ENCODE data around the gene SLC39A9. TPM values are rescaled to one million over a fixed set of nuclear protein-coding genes. Genes with fewer than 3 reads are reported as not detected.

Gene SLC39A9
- total RNA-seq, 1 experiment from 2014 or later = 39.8 TPM

DNA sequence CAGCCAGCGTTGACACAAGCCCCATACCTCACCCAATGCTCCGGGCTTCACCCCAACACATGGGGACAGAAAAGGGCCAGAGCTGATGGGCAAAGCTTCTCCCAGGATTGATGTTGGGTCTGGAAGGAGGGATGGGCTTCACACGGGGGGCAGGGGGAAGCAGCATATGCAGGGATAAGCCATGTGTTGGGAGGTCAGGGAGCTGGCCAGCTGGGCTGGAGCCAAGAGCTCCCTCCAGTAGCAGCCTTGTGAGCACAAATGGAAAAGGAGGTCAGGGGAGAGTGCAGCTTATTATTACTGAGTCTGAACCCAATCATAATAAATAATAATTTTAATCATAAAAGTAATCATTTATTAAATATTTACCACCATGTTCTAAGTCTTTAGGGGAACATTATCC is 95.3 kb downstream of the SLC39A9 start:
- TF ChIP-seq, protein P1, sequence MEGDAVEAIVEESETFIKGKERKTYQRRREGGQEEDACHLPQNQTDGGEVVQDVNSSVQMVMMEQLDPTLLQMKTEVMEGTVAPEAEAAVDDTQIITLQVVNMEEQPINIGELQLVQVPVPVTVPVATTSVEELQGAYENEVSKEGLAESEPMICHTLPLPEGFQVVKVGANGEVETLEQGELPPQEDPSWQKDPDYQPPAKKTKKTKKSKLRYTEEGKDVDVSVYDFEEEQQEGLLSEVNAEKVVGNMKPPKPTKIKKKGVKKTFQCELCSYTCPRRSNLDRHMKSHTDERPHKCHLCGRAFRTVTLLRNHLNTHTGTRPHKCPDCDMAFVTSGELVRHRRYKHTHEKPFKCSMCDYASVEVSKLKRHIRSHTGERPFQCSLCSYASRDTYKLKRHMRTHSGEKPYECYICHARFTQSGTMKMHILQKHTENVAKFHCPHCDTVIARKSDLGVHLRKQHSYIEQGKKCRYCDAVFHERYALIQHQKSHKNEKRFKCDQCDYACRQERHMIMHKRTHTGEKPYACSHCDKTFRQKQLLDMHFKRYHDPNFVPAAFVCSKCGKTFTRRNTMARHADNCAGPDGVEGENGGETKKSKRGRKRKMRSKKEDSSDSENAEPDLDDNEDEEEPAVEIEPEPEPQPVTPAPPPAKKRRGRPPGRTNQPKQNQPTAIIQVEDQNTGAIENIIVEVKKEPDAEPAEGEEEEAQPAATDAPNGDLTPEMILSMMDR (conservative IDR thresholded peaks at IDR 0.05) = no peak
- no peak overlapping the region for H2BK120ac ChIP-seq (ENCODE audit: low read depth, low read length, poor library complexity, severe bottlenecking)
- H3K4me3 Mint-ChIP-seq = no peak overlapping the region
- H3K23ac ChIP-seq (ENCODE audit: insufficient read length, low read depth, low read length) = no peak overlapping the region
- DNase-seq = no peak
- H2AK5ac ChIP-seq (ENCODE audit: insufficient read length, low read length) = no peak overlapping the region
- H3K14ac ChIP-seq (ENCODE audit: insufficient read depth, low read length) = no peak overlapping the region
- no peak overlapping the region for H4K5ac ChIP-seq (ENCODE audit: insufficient read length, low read depth, low read length)
- H3K27me3 Mint-ChIP-seq (ENCODE audit: low read depth) = peaks cover 21% of the 10 kb centered on the region
- H3K4me1 Mint-ChIP-seq = no peaks in the 10 kb centered on the region; a peak in 1 of 4 replicates
- no peak overlapping the region for H2BK5ac ChIP-seq (ENCODE audit: insufficient read length, low read length)
- no peak overlapping the region for H2BK12ac ChIP-seq (ENCODE audit: insufficient read length, low read depth, low read length)
- H3T11ph ChIP-seq (ENCODE audit: low read length) = no peak overlapping the region
- H3K18ac ChIP-seq (ENCODE audit: insufficient read length, low read depth, low read length) = no peak overlapping the region
- H4K20me1 ChIP-seq (ENCODE audit: control insufficient read depth, insufficient read depth, insufficient read length) = no peaks in the 10 kb centered on the region
- H2BK20ac ChIP-seq (ENCODE audit: low read depth, low read length, poor library complexity, severe bottlenecking) = no peak overlapping the region
- no peaks in the 10 kb centered on the region for H3K36me3 Mint-ChIP-seq (ENCODE audit: insufficient read depth in 1 of 3, low read depth in 3 of 3)
- H3K4me2 ChIP-seq (ENCODE audit: insufficient read depth, insufficient read length, low read length) = no peak overlapping the region
- H3K4me1 ChIP-seq (ENCODE audit: insufficient read depth, low read length) = no peaks in the 10 kb centered on the region
- no peak overlapping the region for H4K91ac ChIP-seq (ENCODE audit: insufficient read length, low read depth, low read length)
- H3K56ac ChIP-seq (ENCODE audit: insufficient read length, low read depth, low read length) = no peak overlapping the region
- H3K27me3 ChIP-seq (ENCODE audit: insufficient read depth, low read length) = no peaks in the 10 kb centered on the region
- H4K8ac ChIP-seq (replicated peaks; ENCODE audit: insufficient read length, low read depth, low read length) = no peak overlapping the region
- H2AFZ ChIP-seq (ENCODE audit: low read length) = no peak overlapping the region
- no CpG with 5 or more reads among the region's 3 CpGs for WGBS (ENCODE audit: extremely low coverage, insufficient read length, low lambda C conversion rate)
- H3K9ac ChIP-seq (ENCODE audit: extremely low read depth, insufficient read length, low read length) = no peak overlapping the region
- no peak overlapping the region for H3K4ac ChIP-seq (ENCODE audit: low read depth, low read length)
- no peak overlapping the region for H2BK15ac ChIP-seq (ENCODE audit: low read depth, low read length)
- H3K23me2 ChIP-seq (ENCODE audit: insufficient read length, low read depth, low read length, poor library complexity, severe bottlenecking) = no peaks in the 10 kb centered on the region
- no peak overlapping the region for H3K27ac Mint-ChIP-seq
- H3K9me3 Mint-ChIP-seq = no peaks in the 10 kb centered on the region; a peak in 1 of 5 replicates
- no peak overlapping the region for H3K27ac ChIP-seq (ENCODE audit: insufficient read length, low read depth, low read length)
- no peaks in the 10 kb centered on the region for H3K79me1 ChIP-seq (ENCODE audit: insufficient read depth, low read depth, low read length, poor library complexity, severe bottlenecking)
- H3K79me2 ChIP-seq (ENCODE audit: insufficient read depth, low read length) = no peaks in the 10 kb centered on the region
- H3K9me3 ChIP-seq (ENCODE audit: control insufficient read depth, low read depth, low read length) = no peaks in the 10 kb centered on the region
